ENCODE results near the gene INTS4.
"Not testable (repeated sequence)": the region's sequence is repeated elsewhere in the genome, so short reads cannot be mapped to it uniquely, and the experiment has no call there.

The INTS4 gene, protein sequence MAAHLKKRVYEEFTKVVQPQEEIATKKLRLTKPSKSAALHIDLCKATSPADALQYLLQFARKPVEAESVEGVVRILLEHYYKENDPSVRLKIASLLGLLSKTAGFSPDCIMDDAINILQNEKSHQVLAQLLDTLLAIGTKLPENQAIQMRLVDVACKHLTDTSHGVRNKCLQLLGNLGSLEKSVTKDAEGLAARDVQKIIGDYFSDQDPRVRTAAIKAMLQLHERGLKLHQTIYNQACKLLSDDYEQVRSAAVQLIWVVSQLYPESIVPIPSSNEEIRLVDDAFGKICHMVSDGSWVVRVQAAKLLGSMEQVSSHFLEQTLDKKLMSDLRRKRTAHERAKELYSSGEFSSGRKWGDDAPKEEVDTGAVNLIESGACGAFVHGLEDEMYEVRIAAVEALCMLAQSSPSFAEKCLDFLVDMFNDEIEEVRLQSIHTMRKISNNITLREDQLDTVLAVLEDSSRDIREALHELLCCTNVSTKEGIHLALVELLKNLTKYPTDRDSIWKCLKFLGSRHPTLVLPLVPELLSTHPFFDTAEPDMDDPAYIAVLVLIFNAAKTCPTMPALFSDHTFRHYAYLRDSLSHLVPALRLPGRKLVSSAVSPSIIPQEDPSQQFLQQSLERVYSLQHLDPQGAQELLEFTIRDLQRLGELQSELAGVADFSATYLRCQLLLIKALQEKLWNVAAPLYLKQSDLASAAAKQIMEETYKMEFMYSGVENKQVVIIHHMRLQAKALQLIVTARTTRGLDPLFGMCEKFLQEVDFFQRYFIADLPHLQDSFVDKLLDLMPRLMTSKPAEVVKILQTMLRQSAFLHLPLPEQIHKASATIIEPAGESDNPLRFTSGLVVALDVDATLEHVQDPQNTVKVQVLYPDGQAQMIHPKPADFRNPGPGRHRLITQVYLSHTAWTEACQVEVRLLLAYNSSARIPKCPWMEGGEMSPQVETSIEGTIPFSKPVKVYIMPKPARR

DNA sequence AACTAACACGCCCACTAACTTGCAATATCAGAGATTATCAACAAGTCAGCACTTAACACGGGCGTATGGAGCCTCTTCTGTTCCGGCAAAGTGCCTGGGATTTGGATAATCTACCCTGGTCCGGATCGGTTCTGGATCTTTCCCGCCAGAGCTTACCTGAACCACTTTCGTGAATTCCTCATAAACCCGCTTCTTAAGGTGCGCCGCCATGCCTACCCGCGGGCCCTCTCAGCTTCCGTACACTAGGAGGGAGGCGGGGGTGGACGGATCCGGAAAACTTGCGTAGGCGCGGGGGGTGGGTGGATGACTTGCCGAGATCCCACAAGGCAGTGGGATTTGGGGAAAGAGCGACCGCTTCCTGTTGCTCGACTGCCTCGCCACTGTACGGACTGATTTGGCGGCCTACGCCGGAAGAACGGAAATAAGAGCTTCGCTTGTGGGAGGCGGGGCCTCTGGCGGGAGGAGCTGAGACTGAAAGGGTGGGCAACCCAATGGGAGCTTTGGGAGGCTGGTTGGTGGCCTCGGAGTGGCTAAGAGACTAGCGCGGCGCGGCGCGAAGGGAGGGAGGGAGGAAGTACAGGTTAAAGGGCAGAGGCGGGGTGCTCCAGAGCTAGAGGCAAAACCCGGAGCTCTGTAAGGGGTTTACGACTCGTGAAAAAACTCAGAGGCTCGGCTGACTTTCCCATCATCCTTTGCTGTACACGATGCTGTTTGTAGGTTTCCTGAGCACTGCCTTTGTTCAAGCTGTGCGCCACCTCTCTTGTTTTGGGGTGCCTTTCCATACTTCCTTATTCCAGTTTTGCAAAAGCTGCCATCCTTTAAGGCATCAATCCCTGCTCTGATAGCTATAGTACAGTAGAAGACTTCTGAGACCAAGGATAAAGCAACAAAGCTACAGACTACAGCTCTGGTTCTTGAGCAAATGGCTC, at the start of gene INTS4:
TSS of gene INTS4 (minus strand) at position 235 of the 929 bp plus-strand sequence. CDS start at position 210, 25 bp downstream.
- DNase-seq = peak; percentile 100

DNA sequence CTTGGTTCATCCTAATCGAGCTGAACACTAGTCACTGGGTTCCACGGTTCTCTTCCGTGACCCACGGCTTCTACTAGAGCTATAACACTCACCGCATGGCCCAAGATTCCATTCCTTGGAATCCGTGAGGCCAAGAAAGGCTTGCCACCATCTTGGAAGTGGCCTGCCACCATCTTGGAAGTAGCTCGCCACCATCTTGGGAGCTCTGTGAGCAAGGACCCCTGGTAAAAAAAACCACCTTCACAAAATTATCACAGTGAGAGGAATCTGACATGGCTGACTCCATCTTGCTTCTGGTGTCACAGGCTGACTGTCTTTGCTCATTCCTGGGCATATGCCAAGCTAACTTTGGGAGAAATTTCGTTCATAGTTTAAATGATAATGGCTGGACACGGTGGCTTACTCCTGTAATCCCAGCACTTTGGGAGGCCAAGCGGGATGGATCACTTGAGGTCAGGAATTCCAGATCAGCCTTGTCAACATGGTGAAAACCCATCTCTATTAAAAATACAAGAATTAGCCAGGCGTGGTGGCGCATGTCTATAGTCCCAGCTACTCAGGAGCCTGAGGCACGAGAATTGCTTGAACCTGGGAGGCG, 47.5 kb upstream of the INTS4 start:
- DNase-seq = no peak

DNA sequence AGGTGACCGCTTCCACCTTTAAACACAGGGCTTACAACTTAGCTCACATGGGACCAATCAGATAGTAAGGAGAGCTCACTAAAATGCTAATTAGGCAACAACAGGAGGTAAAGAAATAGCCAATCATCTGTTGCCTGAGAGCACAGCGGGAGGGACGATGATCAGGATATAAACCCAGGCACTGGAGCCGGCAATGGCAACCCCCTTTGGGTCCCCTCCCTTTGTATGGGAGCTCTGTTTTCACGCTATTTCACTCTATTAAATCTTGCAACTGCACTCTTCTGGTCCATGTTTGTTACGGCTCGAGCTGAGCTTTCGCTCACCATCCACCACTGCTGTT, 46.9 kb upstream of the INTS4 start:
- DNase-seq = not testable (repeated sequence)

DNA sequence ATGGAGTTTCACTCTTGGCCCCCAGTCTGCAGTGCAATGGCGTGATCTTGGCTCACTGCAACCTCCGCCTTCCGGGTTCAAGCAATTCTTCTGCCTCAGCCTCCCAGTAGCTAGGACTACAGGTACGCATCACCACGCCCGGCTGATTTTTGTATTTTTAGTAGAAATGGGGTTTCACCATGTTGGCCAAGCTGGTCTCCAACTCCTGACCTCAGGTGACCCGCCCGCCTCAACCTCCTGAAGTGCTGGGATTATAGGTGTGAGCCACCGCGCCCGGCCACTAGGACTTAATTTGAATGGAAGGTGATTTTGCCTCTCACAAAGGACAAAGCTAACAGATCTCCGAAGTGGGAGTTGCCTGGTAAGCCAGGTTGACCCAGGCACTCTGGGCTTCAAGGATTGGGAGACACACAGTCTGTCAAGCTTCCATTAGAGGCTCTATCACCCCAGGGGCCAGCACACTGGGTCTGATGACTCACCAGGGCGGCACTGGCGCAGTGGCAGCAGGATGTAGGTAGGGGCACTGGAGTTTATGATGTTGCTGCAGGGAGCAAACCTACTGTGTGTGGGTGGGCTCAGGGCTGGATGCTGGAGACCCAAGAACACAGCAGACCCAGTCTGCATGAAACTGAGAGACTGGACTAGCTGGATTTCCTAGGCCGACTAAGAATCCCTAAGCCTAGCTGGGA, 46.4 kb upstream of the INTS4 start:
- DNase-seq = no peak

DNA sequence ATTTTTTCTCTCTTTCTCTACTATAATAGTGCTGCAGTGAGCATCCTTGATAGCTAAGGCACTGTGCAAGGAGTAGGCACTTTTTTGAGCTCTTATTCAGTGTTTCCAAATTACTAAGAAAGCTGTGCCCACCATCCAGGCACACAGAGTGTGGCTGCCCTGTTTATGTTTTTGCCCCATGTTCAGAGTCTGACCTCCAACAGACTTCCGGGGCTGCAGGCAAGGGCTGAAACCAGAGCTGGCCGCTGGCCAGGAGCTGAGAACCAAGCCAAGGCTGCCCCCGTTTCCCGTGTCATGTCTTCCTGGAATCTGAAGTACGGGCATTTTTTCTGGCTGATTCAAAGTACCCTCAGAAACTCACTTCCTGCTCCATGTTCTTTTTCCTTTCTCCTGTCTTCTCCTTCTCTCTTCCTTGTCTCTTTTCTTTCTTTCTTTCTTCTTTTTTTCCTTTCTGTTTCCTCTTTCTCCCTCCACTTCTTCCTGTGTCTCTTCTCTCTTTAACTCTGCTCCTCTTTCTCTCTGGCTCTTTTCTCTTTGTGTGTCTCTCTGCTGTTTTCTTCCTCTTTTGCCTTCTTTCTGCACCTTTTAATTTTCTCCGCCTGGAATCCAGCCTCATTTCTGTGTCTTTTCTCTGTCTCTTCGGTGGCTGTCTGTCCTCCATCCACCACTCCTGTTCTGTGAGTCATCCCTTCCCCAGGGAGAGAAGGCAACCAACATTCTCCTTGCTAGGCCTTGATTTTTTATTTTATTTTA, 45.6 kb upstream of the INTS4 start:
- DNase-seq = peak; percentile 90

DNA sequence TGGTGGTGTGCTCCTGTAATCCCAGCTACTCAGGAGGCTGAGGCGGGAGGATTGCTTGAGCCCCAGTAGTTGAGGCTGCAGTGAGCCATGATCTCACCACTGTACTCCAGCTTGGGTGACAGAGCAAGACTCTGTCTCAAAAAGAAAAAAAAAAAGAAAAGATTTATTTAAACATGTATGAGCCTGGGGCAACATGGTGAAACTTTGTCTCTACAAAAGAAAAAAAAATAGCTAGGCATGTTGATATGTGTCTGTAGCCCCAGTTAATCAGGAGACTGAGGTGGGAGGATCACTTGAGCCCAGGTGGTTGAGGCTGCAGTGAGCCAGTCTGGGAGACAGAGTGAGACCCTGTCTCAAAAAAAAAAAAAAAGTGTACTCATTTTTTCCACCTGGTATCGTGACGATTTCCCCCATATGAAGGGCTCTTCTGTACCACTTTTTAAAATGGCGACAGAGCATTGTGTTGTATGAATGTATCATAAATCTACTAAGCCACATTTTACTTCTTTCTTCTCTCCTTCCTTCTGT, 45.0 kb upstream of the INTS4 start:
- DNase-seq = no peak

DNA sequence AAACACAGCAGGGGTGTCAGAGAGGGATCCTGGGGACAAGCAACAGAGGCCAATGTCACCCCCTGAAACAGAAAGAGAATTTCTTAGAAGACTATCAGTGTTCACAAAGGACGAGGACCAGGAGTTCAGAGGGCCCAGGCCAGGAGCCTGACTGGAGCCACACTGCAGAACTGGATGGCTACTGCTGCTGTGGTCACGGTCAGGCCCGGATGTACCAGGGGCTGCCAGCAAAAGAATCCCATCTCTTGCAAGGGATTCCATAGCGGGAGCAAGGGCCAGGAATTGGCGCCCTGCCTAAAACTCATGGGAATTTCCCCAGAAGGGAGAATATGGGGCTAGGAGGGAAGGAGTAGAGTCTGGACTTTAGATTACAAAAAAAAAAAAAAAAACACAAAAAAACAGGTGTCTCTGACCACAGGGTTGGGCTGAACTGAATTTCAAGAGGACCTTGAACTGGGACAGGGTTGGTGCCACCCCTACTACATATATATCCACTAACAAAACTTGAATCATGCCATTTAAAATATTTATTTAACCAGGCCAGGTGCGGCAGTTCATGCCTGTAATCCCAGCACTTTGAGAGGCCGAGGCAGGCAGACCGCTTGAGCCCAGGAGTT, 44.3 kb upstream of the INTS4 start:
- DNase-seq = no peak

DNA sequence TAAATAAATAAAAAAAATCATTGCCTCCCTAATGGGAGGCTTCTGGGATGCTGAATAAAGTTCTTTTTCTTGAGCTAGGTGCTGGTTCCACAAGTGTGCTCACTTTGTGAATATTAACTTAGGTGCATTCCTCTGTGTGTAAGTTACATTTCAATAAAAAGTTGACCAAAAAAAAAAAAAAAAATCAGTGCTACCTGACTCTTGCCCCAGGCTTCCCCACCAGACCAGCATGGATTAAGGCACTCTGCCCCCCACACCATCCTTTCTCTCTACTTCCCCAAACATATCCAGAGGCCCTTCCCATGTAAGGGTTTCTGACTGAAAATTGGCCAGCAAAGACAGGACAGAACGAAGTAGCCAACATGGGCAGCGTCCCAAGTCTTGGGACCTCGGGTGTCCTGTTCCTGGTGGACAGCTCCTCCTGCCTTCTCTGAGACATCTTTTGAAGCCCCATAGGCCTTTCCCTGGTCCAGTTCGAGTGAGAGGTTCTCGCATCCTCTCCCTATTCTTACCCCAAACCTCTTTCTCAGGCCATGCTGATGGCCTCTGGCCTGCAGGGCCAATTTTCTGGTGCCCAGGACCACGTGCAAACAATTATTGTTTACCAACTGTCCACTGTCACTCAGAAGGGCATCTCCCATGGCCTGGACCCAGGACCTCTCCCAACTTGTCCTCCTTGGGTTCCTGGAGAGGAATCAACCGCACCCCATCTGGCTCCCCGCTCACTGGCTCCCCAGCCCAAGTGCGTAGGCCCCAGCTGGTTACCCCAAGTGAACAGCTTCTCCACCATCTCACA, 43.6 kb upstream of the INTS4 start:
- DNase-seq = no peak

DNA sequence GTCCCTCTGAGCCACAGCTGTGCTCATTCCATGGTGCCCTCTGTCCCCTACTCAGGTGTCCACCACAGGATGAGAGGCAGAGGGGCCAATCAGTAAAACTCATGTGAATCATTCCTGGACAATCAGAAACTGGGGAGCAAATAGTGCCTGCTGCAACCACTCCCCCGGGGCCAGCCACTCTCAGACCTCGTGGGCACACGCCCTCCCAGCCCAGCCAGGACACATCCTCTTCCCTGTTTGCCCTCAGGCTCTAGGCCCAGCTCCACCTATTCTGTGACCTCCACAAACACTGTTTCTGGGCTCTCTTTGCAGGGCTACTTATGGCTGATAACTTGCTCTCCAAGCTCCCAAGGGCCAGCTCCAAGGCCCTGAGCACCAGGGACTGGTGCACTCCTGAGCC, 42.6 kb upstream of the INTS4 start:
- DNase-seq = no peak

DNA sequence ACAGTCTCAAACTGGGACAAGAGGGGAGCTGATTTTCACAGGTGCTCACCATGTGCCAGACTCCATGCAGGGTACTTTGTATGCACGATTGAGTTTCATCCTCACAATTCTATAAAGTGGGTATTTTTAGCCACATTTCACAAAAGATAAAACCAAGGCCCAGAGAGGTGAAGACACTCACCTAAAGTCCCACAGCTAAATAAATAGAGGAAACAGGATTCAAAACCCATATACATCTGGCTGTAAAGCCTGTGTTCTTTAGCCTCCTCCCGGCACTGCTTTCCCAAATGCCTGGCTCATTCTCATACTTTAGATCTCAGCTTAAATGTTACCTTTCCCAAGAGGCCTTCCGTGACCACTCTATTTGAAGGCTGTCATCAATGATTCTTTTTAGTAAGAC, 41.8 kb upstream of the INTS4 start:
- DNase-seq = no peak

DNA sequence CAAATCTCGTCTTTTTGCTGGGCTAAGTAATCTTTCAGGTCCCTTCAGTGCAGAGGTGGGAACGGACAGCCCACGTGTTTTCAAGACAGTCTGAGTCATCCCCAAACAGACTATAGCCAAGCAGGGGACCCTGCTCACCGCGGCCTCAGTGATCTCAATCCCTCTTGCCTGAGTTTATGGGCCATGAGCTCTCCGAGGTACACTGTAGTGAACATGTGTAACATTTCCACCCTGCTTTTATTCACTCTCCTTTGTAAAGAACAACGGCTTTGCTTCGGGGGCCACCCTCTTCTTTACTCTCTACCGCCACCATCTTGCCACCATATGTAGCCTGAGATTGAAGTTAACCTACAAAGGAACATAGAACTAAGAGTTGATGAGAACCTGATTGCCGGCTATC, 40.2 kb upstream of the INTS4 start:
- no peak for DNase-seq

DNA sequence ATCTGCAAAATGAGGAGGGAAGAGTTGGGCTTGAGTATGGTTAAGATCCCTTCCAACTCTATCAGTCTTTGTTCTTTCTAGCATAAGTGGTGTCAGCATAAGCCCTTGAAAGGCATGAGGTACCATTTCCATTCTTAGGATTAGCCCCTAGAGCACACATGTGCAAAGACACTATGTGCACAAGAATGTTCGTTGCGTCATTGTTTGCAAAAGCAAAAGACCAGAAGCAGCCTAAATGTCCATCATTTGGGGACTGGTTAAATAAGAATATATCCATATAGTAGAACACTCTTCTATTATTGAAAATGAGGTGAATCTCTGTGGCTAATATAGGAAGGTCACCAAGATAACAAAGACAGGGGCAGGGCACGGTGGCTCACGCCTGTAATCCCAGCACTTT, 38.6 kb upstream of the INTS4 start:
- no peak for DNase-seq

DNA sequence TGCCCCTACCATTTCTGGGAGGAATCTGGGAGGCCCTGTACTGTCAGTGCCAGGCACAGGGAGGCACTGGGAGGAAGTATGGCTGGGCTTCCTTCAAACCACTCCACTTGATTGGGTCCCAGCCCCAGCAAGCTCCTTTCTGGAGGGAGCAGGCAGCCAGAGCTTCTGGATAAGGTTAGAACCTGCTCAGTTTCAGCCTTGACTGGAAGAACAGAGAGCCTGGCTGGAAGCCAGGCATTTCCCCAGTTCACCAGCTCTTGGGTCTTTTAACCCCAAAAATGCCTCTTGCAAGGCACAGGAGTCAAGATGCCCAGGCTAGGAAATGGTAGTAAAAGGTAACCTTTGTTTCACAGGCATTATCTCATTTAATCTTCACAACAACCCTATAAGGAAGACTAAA, 37.6 kb upstream of the INTS4 start:
- no peak for DNase-seq

DNA sequence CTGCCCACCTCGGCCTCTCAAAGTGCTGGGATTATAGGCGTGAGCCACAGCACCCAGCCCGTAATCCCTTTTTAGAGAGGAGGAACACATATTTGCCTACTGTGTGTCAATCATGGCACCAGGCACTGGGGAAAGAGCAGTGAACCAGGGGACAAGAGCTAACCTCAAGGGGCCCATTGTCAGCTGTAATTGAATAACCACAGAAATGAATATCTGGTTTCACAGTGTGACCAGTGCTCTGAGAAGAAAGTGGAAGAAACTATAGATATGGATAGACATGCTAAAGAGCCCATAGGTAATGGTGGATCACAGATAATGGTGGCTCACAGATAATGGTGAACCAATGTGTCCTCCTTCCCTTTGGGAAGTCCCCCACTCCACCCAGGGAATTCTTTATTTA, 37.2 kb upstream of the INTS4 start:
- DNase-seq = no peak

DNA sequence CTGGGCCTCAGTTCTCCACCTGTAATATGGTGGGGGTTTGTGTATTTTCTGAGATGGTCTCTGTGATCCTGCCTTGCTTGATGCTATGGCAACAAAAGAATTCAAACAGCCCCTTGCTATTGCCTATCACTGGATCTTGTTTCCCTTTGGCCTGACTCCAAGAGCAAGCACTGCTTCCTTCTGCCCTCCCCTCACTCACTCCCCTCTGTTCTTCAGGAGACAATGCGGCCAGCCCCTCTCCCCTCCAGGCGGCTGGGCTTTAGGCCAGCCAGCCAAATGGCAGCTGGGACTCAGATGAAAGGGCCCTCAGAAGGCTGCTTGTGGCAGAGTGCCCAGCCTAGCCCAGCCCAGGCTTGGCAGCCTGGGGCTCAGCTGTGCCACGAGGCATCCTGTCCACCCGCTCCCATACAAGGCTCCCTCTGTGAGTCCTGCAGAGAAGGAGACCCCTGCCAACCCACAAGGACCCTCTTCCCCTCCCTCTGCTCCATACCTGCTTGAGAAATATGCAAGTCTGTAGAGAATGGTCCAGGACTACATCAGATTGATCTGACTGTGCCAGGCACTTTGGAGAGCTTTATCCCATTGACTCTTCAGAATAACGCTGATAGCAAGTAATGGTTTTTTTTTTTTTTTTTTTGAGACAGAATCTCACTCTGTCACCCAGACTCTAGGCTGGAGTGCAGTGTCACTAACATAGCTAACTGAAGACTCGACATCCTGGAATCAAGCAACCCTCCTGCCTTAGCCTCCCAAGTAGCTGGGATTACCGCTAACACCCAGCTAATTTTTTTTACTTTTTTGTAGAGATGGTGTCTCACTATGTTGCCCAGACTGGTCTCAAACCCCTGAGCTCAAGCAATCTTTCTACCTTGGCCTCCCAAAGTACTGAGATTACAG, 36.2 kb upstream of the INTS4 start:
- DNase-seq = peak; percentile 73

DNA sequence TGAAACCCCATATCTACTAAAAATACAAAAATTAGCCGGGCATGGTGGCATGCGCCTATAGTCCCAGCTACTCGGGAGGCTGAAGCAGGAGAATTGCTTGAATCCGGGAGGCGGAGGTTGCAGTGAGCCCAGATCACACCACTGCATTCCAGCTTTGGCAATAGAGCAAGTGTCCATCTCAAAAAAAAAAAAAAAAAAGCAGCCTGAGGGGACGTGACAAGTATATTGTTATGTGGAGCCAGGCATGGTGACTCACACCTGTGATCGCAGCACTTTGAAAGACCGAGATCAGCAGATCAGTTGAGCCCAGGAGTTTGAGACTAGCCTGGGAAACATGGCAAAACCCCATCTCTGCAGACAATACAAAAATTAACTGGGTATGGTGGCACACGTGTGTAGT, 34.0 kb upstream of the INTS4 start:
- not testable (repeated sequence) for DNase-seq

DNA sequence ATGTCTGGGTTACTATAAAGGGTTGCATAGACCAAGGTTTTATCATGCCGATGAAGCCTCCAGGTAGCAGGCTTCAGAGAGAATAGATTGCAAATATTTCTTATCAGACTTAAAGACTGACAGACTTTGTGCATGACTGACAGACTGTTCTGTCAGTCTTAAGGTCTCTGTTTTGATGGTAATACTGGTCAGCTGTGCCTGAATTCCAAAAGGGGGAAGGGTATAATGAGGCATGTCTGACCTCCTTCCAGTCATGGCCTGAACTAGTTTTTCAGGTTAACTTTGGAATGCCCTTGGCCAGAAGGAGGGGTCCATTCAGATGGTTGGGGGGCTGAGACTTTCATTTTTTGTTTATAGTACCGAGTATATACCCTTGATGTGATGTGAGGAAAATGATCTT, 33.3 kb upstream of the INTS4 start:
- DNase-seq = no peak

DNA sequence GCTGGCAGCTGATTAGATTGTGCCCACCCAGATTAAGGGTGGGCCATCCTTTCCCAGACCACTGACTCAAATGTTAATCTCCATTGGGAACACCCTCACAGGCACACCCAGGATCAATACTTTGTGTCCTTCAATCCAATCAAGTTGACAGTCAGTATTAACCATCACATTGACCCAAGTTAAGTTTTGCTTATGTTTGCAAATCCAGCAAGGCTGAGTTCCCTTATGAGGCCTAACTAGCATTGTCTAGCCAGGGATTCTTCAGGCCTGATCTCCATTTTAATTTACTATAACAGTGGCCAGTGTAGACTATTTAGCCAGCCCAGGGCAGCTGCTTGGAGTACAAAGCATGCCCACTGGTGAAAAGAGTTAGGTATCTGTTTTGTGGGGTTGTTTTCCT, 30.9 kb upstream of the INTS4 start:
- DNase-seq = no peak
